GM23248 (cell line): ENCODE data around the gene TWIST2.

Experiments
- EZH2 ChIP-seq: fragments of 200-600 bp; sonication (generic); IDR thresholded peaks from 2 replicates; pipeline ENCODE4 v1.6.1; 2018; ENCODE audit warnings: antibody characterized with exemption, mild to moderate bottlenecking; ENCODE audit not compliant: insufficient read depth, poor library complexity, severe bottlenecking
- EZH2phosphoT487 ChIP-seq: fragments of 200-600 bp; sonication (generic); IDR thresholded peaks from 2 replicates; pipeline ENCODE4 v1.6.1; 2018; ENCODE audit warnings: antibody characterized with exemption, moderate library complexity, mild to moderate bottlenecking, low read depth; ENCODE audit not compliant: insufficient read depth

DNA sequence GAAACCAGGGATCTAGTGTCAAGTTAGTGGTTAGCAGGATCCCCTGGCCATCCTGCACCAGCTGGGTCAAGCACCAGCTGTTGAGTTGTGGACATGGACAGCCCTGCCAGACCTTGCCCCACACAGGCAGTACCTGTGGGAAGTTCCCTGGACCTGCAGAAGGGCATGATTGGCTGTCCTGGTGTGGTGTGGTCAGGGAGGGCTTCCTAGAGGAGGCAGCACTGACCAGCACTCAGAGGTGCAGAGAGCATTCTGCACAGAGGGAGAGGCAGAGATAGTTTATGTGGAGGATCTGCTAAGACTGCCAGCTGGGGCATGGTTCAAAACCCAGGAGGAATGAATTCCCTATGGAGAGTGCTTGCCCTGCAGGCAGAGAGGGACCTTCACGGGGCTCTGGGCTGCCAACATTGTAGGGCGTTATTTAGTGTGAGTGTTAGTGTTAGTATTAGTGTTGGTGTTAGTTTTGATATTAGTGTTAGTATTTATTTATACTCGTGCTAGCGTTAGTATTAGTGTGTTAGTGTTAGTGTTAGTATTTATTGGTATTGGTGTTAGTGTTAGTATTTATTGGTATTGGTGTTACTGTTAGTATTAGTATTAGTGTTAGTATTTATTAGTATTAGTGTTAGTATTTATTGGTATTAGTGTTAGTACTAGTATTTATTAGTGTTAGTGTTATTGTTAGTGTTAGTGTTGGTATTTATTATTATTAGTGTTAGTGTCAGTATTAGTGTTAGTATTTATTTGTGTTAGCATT lies 31.9 kb downstream of the TWIST2 start:
- TF ChIP-seq EZH2: no peak
- TF ChIP-seq EZH2phosphoT487: no peak
